NOMO-1 treated with DMSO at 0.1 percent for 48 hours (cell line): ENCODE measurements around the gene NTN3.
A peak's percentile ranks its signal among the peaks of the same experiment; 100 is the strongest.
"Not testable (repeated sequence)": the region's sequence is repeated elsewhere in the genome, so short reads cannot be mapped to it uniquely, and the experiment has no call there.

ENCODE experiments used
- DNase-seq: peaks from one replicate; lab custom pipeline; 2025; ENCODE audit not compliant: unreplicated experiment; lab: John Stamatoyannopoulos, UW

The NTN3 gene

DNA sequence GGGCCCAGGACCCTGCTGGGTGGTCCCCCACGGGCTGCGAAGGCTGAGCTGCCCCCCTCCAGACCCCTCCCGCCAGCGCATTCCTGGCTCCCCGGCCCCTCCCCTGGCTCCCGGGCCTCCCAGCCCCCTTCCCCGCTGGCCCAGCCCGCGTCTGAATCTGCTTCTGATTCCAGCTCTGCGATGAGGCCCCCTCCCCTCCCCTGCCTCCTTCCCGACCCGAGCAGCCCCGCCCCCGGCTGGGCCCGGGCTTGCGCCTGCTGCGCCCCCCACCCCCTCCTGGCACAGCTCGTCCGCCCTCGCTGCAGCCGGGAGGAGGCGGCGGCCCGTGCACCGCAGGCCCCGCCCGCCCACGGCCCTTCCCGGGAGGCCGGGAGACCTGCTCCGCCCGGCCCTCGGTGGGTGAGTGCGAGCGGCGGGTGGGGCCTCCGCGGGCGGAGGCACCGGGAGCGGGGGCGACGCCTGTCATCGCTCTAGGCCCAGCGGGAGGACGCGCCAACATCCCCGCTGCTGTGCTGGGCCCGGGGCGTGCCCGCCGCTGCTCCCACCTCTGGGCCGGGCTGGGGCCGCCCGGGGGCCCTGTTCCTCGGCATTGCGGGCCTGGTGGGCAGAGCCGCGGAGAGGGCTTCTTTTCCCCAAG lies at the start of gene NTN3:
Gene NTN3, plus strand, starts transcription at position 282 of the 637 bp plus-strand sequence. CDS start 405 bp downstream, outside the sequence.
- no peak for DNase-seq

DNA sequence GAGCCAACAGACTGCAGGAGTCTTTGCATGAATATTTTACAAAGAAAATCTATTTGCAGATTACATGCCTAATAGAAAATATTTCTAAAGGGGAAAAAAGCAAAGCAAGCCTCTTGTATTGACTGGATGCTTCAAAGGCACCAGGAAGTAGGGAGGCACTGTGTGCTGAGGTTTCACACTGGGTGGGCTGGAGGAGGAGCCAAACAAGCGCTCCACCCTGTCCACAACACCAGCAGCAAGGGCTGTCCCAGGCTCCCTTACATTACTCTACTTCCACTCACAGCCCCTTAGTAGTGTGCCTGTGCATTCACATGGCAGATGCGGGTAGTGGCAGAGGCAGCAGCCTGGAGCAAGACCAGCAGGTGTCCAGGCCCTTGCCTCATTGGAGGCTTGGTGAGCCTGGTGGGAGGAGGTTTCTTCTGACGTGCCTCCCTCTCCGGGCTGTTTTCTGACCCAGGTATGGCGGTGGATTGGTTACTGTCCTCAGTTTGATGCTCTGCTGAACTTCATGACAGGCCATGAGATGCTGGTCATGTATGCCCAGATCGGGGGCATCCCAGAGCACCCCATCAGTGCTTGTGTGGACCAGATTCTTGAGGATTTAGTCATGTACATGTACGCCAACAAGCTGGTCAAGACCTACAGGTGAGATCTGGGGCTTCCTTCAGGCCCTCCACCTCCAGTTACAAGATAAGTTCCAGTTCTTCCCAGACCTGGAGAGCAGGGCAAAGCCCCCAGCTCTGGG lies 48.8 kb upstream of the NTN3 start:
- no peak for DNase-seq

DNA sequence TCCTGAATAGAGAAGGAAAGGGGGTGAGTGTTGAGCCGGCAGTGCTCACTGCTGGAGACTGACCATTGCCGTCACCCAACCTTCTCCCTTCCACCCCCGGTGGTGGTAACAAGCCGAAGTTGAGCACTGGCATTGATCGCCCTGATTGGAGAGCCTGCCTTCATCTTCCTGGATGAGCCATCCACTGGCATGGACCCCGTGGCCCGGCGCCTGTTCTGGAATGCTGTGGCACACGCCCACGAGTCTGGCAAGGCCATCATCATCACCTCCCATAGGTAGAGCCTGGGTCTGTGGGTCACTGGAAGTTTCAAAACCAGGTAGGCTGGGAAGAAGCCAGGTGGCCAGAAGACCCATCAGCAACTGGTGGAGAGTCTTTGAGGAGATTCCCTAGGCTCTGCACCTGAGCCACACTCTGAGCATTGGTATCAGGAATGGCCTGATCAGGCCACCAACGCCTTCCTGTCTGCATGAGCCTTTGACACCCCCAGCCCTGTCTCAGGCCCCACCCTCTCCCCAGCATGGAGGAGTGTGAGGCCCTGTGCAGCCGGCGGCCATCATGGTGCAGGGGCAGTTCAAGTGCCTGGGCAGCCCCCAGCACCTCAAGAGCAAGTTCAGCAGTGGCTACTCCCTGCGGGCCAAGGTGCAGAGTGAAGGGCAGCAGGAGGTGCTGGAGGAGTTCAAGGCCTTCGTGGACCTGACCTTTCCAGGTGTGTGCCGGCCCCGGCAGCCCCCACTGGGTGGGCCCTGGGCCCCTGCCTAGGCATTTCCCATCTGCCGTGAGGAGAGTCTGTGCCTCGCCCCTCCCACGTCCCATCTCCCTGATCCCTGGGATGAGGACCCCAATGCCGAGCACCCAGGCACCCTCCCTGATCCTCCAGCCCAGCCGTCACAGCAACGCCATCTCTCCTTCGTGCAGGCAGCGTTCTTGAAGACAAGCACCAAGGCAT lies 46.8 kb upstream of the NTN3 start:
- DNase-seq = no peak

DNA sequence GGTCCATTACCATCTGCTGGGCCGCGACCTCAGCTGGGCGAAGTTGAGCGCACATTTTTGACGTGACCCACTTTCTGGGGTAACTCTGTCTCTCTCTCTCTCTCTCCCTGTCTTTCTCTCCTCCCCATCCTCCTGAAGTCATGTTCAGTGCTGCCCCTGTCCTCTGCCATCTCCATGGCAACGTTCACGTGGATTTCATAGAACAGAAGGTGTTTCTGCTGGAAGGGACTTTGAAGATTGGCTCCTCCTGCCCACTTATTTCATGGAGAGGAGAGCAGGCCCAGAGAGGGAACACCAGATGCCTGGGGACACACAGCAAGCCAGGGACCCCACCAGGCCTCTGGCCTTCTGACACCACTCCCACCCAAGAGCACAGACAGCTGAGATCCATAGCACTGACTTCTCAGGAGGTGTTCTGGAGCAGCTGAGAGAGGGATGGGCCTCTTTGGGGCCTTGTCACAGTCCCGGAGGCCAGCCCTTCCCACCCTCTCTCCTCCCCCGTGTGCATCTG lies 46.0 kb upstream of the NTN3 start:
- no peak for DNase-seq

DNA sequence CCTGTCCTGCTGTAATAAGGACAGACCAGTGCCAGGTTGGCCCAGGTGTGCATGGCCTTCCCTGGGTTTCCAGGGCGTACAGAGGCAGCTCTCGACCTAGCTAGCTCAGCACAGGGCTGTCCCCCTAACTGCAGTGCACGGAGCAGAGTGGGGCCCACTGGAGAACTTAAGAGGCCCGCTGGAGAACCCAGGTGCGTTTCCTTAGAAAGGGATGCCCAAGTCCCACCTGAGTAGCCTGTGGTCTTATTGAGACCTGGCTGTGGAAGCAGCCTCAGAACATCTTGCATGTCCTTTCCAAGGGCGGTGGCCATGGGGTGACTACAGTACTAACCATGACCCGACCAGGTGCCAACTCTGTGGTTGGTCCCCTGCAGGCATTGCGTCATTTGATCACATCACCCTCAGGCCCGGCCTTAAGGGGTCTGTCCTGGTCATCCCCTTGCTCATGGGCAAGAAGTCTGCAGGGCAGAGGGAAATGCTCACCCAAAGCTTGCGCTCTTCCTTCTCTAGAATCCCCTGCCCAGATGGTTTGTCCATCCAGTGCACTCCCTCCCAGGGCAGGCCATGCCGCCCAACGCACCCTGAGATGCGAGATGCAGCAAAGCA lies 45.2 kb upstream of the NTN3 start:
- DNase-seq = no peak

DNA sequence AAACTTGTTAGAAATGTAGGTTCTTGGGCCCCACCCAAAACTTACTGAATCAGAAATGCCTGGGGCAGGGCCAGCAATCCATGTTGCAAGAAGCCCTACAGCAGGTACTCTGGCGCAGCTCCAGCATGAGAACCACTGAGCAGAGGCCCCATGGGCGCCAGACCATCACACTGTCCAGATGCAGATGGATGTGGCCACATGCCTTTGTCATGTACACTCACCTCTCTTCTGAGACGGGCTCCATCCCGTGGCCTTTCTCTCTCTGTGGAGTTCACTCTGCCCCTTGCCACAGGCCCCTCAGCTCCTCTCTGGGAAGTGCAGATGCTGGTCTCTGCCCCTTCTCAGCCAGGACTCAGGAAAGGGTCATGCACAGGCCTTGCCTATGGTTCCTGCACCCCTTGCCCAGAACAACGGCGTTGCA lies 44.1 kb upstream of the NTN3 start:
- DNase-seq = no peak

DNA sequence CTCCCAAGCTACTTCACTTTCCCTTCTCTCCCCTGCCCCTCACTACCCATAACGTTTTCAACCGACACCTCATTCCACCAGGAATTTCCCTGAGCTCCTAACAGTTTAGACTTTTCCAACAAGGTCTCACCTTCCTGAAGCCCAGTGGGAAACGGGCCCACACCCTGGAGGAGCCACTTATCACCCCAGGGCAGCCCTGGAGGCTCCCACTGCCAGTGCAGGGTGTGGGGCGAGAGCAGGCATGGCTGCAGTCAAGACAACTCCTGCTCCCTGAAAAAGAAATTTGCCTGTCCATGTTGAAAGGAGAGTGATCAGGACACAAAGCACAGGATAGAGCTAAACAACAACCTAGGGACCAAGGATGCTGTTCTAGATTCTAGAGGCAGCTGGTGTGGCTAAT lies 43.6 kb upstream of the NTN3 start:
- DNase-seq = no peak

DNA sequence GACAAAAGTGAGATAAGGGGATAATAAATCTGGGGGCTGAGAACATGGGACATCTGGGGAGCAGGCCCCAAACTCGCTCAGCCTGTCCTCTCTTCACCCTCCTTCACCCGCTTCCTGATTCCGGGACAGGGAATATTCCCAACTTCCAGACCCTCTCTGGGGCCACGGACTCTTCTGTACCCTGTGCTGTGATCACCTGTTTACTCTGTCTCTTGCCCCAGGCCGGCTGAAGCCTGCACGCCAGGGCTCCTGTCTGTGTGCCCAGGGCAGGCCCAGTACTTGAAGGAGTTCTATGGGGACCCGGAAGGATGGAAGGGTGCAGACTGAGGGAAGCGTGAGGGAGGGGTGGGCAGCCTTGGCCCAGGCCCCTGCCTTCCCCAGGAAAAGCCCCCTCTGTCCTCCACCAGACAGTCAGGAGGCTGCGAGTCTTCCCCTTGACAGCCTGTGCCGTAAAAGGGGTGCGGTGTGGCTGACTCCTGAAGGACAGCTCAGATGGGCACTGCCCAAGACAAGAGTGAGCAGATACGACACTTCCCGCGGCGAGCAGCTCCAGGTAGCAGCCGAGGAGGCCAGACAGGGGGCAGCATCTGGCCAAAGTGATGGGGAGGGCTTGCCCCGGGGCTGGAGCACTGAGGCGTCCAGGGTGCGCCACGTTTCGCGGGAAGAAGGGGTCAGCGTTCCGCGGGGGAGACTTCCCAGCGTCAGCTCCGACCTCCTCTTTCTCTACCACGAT lies 42.9 kb upstream of the NTN3 start:
- no peak for DNase-seq

DNA sequence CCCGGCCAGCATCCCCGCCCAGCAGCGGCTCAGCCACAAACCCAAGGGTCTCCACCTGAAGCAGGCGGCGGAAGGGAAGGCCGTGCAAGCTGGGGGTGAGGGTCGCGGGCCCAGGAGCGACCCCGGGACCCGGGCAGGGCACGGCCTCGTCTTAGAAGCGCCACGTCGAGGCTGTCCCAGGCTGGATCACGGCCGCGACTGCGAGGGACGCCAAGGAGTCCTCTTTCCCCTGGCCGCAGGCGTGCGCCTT lies 42.4 kb upstream of the NTN3 start:
- DNase-seq = no peak

DNA sequence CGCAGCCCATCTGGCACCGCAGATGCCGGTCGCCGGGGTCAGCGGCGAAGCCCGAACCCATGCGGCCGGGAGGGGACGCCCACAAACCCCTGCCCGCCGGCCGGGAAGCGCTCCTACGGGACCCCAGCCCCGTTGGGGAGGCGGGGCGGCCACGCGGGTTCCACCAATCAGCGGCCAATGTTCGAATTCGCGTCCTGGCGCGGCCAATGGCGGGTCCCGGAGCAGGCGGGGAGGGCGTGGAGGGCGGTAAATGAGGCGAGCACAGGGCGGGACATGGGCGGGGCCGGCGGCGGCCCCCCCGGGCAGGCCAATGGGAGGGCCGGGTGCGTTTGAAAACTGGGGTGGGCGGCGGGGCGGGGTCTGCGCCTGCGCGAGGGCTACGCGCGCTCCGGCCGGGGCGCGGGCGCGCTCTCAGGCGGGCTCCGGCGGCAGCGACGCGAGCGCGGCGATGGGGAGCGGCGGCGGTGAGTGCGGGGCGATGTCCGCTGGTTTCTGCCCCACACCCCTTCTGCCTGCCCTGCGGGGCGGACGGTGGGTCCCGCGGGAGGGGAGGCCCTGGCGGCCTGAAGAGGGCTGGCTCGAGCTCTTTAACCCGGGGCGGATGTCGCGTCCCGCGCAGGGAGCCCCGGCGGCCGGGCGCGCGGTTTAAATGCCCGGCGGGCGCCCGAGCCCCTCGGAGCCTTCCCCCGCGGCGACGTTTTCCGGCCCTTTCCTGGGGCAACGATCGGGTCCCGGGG lies 41.9 kb upstream of the NTN3 start, which contains the start of gene CCNF:
Gene CCNF, plus strand, starts transcription at position 414 of the 737 bp plus-strand sequence. Its CDS starts 35 bp downstream, at position 449.
- DNase-seq = peak; percentile 87

DNA sequence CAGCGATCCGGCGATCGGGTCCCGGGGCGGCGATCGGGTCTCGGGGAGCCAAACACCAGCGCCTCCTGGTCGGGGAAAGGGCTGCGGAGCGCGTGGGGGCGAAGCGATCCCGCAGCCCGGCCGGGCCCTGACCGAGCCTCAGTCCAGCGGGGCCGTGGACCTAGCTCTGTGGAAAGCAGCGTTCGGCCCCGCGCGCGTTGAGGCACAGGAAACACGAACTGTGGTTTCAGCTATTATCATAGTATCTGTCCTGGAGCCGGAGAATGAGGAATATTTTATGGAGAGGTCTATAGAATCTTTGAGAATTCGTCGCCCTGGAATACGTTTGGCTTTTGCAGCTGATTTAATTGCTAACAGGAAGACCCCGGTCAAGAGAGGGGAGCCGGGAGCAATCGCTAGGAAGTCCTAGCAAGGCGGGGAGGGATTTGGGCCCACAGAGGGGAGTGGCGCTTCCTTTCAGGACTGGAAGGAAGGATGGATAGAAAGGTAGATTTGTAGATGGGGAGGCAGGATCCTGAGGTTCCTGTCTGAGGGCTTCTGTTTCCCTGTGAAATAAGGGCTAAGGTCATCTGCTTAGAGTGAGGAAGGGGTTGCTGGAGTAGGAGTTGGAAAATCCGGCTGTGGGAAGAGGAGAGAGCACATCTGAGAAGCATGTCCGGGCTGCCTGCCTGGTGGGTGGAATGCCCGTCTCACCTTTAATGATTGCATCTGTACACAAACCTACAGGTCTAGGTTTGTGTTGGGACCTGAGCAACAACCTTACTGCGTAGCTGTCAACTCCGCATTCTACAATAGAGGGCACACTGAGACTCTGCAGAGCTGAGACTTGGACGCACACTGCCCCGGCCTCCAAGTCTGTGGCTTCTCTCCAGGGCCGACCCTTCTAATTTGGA lies 41.1 kb upstream of the NTN3 start:
- DNase-seq = peak; percentile 22

DNA sequence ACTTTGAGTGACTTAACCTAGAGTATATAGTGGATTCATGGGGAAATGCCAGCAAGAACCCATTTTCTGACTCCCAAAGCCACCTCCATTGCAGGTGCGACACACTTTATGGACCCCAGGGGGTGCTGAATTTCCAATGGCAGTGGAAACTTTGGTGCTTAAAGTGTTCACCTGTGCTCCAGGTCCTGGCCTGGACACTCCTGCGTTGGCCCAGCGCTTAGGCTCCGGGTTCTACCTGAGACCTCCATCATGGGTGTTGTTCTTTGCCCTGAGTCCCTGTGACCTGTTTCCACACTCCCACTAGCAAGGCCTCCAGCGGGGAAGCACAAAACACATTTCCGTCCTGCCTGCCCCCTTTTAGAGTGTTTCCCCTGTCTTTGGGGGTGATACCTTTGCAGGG lies 38.8 kb upstream of the NTN3 start:
- no peak for DNase-seq

DNA sequence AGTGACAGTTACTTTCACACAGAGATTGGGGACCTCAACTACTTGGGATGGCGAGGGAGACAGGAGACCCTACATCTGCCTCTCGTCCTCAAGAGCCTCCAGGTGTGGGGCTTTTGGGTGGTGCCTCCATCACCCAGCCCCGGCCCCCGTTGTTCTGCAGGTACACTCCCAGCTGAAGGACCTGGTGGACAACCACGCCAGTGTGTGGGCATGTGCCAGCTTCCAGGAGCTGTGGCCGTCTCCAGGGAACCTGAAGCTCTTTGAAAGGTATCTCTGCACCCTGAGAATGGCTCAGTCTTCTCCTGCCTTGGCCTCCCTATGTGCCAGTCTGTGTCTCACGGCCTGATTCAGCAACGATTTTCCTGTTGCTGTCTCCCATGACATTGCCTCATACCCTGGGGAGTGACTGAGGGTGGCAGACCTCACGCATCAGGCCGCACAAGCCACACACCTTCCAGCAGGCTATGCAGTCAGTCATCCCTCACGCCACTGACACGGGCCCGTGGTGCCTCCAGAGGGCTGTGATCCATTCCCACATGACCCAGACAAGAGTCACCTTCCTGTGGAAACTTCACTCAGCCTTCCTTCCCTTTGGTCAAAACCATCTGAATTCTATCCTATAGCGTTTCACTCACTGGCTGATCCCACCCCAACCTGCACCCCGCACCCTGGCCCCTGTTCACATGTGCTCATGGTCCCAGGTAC lies 38.1 kb upstream of the NTN3 start:
- no peak for DNase-seq

DNA sequence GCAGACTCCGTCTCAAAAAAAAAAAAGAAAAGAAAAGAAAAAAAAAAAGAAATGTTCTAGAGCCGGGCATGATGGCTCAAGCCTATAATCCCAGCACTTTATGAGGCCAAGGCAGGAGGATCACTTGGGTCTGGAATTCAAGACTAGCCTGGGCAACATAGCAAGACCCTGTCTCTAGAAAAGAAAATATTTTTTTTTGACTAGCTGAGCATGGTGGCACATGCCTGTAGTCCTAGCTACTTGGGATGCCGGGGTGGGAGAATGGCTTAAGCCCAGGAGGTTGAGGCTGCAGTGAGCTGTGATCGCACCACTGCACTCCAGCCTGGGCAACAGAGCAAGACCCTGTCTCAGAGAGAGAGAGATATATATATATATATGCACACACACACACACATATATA lies 35.9 kb upstream of the NTN3 start:
- not testable (repeated sequence) for DNase-seq

DNA sequence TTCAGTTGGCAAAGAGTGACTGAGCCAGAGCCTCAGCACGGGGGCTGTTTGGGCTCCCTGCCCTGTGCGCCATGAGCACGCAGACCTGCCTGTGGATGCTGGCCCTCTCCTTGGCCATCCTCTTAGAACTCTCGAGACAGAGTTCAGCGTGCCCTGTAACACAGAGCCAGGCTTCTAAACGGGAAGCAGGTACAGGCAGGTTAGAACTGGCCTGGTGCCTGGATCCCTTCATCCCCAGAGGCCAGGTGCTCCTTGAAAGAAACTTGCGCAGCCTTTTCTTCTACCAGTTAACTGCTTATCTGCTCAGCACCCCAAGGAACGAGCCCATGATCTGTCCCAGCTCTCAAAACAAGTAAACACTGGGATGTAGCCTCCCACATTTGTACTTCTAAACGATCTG lies 35.0 kb upstream of the NTN3 start:
- no peak for DNase-seq

DNA sequence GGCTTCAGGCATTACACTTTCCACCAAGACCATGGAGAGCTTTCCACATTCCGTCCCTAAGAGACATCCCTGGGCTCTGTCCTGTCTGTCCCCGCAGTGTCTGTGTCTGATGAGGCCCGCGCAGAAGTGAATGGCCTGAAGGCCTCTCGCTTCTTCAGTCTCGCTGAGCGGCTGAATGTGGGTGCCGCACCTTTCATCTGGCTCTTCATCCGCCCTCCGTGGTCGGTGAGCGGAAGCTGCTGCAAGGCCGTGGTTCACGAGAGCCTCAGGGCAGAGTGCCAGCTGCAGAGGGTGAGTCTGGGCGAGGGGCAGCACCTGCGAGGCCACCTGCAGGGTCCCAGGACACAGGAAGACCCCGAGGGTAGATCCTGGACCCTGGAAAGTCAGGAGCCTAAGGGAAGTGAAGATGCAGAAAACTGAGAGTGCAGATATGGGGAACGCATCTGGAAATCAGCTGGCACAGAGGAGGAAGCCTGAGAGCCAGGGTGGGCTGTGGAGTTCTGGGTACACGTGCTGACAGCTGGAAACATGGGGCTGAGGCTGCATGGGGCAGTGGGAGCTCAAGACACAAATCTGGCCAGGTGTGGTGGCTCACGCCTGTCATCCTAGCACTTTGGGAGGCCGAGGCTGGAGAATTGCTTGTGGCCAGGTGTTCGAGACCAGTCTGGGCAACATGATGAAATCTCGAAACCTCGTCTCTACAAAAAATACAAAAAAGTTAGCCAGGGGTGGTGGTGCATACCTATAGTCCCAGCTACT lies 33.9 kb upstream of the NTN3 start:
- DNase-seq = no peak

DNA sequence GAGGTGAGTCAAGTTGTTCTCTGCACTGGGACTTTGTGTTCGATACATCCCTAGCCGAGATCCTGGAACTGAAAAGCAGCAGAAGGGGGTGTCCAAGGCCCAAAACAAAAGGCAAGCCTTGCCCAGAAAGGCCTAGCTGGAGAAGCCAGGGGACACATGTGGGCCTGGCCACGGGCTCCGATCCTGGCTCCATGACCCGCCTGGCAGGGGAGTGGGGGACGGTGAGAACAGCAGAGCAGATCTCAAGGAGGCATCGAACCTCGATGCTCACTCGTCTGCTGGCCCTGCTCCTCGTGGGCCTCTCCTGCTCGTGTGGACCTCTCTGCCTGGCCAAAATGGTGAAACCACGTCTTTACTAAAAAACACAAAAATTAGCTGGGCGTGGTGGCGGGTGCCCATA lies 33.0 kb upstream of the NTN3 start:
- no peak for DNase-seq

DNA sequence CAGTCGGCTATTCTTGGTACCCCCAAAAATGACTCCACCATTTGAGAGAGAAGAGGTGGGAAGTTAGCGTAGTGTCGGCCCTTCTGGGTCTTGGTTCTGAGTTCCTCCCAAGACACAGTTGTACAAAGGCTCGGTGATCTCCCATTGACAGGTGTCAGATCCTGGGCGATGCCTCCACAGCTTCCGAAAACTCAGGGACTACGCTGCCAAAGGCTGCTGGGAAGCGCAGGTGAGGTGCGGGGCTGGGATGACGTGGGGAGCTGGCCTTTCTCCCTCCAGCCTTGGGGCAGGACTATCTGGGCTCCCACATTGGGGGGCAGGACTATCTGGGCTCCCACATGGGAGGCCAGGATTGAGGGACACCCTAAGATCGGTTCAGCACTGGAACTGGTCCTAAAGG lies 31.5 kb upstream of the NTN3 start:
- DNase-seq = no peak
